ENCODE measurements around the gene ZNF792.

GRCh38 chr19:34988119-34988518 lies 24.1 kb upstream of the ZNF792 start:
- TF ChIP-seq CTCF (IDR thresholded peaks at IDR 0.05 in 4 of 5, conservative IDR thresholded peaks at IDR 0.05 in 1 of 5) (no peak), POLR2A (IDR thresholded peaks at IDR 0.05) (no peak)

Data from gastrocnemius medialis (tissue), 4 donors.